Astrocyte of the cerebellum (primary cell): ENCODE data around the gene ALKBH7.

Experiments
- DNase-seq: peaks from one replicate; pipeline ENCODE4 v3.0.0-alpha.2; 2011; ENCODE audit warnings: low read depth
- H3K4me3 ChIP-seq: 2 replicates; pipeline ENCODE4 v1.5.1; 2011; ENCODE audit warnings: mild to moderate bottlenecking, low read depth, low read length, moderate library complexity
- CTCF ChIP-seq: IDR thresholded peaks from 2 replicates; pipeline ENCODE4 v1.5.1; 2012; ENCODE audit warnings: low read length, low read depth, moderate library complexity, mild to moderate bottlenecking; ENCODE audit errors: missing control alignments
- in situ Hi-C: cut with HindIII; loops from 2 replicates; pipeline ENCODE4 v1.10.0; 2017; ENCODE audit warnings: low sequenced_read_pairs

ALKBH7 gene

GRCh38 chr19:6402058-6402457 lies 29.5 kb downstream of the ALKBH7 start:
- H3K4me3 ChIP-seq, result no peak overlapping the region
- no peak for TF ChIP-seq CTCF
- in situ Hi-C loops, result no loop called here
- DNase-seq, result no peak

- peak; percentile 46 for DNase-seq
- H3K4me3 ChIP-seq, result no peak overlapping the region
- no peak for TF ChIP-seq CTCF
- in situ Hi-C loops, result no loop called here
Measured at GRCh38 chr19:6402837-6403608, 30.4 kb downstream of the ALKBH7 start.

- TF ChIP-seq CTCF, result no peak
- H3K4me3 ChIP-seq, result no peak overlapping the region
- in situ Hi-C loops, result no loop called here
Measured at GRCh38 chr19:6406401-6406800, 33.8 kb downstream of the ALKBH7 start.

GRCh38 chr19:6409346-6409745 lies 36.8 kb downstream of the ALKBH7 start:
- in situ Hi-C loops, result no loop called here
- DNase-seq, result no peak
- no peak for TF ChIP-seq CTCF
- H3K4me3 ChIP-seq, result no peak overlapping the region

More at GRCh38 chr19:6406401-6406800, 33.8 kb downstream of the ALKBH7 start:
- no peak for DNase-seq

- no peak for TF ChIP-seq CTCF
- H3K4me3 ChIP-seq, result no peak overlapping the region
- in situ Hi-C loops, result no loop called here
- DNase-seq, result no peak
Measured at GRCh38 chr19:6412061-6412446, 39.5 kb downstream of the ALKBH7 start.

GRCh38 chr19:6412447-6413091 lies 40.0 kb downstream of the ALKBH7 start:
- no peak for DNase-seq
- in situ Hi-C loops, result no loop called here

More at GRCh38 chr19:6412447-6413091, 40.0 kb downstream of the ALKBH7 start:
- peak; percentile 60 for TF ChIP-seq CTCF
- no peak overlapping the region for H3K4me3 ChIP-seq
